Globus pallidus (tissue), 1 donor: Measurements from ENCODE around the gene UBXN1.
"Not testable (repeated sequence)": the region's sequence is repeated elsewhere in the genome, so short reads cannot be mapped to it uniquely, and the experiment has no call there.

Source experiments
- DNase-seq: peaks from one replicate; pipeline ENCODE4 v3.0.0-alpha.2; 2015; ENCODE audit warnings: low spot score

UBXN1 gene

GRCh38 chr11:62671608-62672389, 7.1 kb downstream of the UBXN1 start, which contains the start of the genes LBHD1 and UQCC3:
LBHD1 (minus strand) TSS chr11:62672267; CDS start chr11:62670031, 2,236 bp downstream.
UQCC3 (plus strand) TSS chr11:62671673; CDS start chr11:62671746, 73 bp downstream.
- DNase-seq = peak; percentile 86

DNA sequence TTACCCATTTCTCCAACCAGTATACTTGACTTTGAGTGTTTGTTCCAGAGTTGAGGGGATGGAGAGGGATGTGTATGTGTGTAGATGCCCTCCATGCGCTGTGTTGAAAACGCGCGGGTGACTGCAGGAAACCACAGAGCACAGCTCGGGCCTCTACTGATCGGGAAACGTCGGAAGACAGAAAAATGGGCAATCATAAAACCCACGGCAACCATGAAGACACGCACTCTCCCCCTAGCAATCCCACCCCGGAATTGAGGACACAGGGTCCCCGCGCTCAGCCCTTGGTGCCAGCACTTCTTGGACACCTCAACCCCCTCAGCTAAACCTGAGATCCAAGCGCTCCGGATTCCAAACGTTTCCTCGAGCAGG, 7.7 kb downstream of the UBXN1 start:
- no peak for DNase-seq

DNA sequence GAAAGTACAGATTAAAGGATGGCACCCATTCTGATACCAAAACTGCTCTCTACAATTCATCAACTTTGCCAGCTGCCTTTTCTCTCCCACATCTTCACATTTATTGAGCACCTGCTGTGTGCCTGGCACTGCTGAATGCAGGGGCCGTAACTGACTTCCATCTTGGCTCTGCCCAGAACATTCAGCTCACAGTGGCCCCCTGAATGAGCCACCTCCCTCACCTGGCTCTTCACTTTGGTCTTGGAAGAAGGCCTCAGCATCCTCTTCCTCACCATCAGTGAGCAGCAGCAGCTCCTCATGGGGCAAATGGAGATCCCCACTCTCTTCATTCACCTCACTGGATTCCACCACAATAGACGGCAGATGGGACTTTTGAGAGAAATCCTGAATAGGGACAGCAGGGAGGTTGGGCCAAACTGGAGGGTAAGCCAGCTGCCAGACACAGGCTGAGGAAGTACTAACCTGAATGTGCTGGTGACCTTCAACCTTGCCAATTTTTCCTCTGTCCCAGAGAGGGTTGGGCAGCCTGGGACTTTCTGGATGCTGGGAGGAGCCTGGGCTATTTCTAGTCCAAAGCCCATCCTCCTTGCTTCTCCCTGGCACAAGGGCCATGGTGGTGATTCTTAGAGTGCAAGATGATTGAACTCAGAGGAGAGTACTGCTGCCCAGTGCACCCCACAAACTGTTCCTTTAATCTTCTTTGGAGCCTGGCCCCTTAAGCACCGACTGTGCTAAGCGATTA, 9.3 kb downstream of the UBXN1 start:
- DNase-seq = no peak

- DNase-seq = no peak
These were observed 11.4 kb downstream of the UBXN1 start for GRCh38 chr11:62667460-62667859.

DNA sequence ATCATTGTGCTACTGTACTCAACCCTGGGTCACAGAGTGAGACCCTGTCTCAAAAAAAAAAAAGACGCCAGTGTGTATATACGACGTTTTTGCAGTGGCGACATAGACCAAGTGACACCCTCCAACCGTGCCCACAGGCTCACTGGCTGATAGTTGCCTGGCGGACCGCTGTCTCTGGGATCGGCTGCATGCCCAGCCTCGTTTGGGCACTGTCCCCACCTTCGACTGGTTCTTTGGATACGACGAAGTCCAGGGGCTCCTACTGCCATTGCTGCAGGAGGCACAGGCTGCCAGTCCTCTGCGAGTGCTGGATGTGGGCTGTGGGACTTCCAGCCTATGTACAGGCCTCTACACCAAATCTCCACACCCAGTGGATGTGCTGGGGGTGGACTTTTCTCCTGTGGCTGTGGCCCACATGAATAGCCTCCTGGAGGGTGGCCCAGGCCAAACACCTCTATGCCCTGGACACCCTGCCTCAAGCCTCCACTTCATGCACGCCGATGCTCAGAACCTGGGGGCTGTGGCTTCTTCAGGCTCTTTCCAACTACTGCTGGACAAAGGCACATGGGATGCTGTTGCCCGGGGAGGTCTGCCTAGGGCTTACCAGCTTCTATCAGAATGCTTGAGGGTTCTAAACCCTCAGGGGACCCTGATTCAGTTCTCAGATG, 12.5 kb downstream of the UBXN1 start:
- no peak for DNase-seq

GRCh38 chr11:62665599-62666258, 13.1 kb downstream of the UBXN1 start:
- no peak for DNase-seq

DNA sequence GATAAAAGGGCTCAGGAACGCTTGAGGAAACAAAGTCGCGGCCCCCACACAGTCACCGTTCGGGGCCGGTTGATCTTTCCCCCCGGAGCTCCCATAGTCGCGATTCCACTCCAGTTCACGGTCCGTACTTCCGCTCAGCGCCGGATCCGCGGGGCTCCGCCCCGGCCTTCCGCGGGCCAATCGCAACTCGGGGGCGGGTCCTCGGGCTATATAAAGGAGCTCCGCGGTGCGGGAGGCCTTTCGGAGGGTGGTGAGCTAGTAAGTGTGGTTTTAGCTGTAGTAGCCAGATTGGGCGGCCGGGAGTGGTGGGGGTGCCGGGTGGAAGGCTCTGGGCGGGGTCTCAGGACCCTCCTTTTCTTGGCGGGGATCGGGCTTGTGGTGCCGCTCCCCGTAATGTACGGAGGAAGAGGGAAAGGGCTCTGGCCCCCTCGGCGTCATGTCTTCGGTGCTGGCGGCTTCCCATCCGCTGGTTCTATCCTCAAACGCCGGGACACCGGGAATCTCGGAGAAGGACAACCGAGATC, 13.7 kb downstream of the UBXN1 start, which contains the start of the genes C11orf98 and CSKMT:
TSS of gene C11orf98 (minus strand) at position 136 of the 524 bp plus-strand sequence. CDS start at position 95, 41 bp downstream.
TSS of gene CSKMT (plus strand) at position 238 of the 524 bp plus-strand sequence. CDS start 568 bp downstream, outside the sequence.
- DNase-seq = peak; percentile 93

GRCh38 chr11:62664405-62665074, 14.3 kb downstream of the UBXN1 start:
- DNase-seq = no peak

DNA sequence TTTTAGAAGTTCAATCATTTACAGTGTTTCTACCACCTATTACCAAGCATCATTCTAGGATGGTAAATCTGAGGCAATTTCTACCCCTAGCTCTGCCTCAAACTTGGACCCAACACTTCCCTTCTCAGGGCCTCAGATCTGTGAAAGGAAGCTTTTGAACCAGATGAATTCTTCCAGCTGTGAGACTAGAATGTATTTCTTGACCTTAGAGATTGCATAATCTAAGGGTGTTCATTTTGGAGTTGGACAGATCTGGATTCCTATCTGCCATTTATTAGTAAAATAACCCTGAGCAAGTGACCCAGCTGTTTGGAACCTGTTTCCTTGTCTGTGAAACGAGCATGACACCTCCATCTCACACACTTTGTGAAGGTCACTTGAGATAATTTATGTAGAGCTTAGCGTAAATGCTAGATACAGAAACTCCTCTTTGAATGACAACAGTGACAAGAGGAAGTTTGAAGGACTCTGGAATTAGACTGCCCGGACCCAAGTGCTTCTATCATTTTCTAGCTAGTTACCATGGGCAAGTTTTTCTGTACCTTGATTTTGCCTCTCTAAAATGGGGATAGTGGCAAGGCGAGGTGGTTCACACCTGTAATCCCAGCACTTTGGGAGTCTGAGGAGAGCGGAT, 22.0 kb downstream of the UBXN1 start:
- DNase-seq = no peak

DNA sequence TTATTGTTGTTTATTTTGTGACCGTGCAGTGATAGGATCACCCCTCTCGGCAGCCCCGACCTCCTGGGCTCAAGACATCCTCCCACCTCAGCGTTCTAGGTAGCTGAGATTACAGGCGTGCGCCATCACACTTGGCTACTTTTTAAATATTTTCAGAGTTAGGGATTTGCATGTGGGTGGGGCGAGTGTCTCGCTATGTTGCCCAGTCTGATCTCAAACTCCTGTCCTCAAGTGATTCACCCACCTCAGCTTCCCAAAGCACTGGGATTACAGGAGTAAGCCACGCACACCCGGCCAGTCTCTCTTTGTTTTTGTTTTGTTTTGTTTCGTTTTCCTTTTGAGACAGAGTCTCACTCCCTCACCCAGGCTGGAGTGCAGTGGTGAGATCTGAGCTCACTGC, 24.6 kb downstream of the UBXN1 start:
- no peak for DNase-seq

DNA sequence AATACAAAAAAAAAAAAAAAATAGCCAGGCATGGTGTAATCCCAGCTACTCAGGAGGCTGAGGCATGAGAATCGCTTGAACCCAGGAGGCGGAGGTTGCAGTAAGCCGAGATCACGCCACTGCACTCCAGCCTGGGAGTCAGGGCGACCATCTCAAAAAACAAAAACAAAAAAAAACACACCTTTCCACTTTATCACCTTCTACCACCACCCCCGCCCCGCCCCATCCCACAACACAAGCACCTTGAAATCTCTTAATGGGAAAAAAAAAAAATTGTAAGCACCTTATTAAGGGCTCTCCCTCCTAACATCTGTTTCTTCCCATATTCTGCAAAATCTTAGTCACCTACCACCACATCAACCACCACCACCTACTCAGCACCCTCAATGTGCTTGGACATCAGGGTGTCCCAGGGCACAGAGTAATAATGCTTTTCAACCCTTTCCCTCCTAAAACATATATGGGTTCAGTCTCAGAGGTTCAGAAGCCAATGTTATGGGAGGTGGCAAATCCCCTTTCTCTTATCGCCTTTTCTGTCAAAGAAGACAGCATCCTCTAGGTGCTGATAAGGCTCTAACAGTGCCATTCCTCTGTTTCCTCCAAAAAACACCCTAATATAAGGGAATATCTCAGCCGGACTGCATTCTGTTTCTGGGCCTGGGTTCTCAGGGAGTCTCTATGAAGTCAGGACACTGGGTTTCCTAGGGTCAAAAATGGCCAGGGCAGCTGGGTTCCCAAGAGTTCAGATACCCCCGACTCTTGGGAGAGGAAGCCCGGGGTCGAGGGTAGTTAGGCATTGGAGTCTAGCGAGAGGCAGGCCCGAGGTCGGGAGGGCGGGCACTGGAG, 26.5 kb downstream of the UBXN1 start:
- no peak for DNase-seq

DNA sequence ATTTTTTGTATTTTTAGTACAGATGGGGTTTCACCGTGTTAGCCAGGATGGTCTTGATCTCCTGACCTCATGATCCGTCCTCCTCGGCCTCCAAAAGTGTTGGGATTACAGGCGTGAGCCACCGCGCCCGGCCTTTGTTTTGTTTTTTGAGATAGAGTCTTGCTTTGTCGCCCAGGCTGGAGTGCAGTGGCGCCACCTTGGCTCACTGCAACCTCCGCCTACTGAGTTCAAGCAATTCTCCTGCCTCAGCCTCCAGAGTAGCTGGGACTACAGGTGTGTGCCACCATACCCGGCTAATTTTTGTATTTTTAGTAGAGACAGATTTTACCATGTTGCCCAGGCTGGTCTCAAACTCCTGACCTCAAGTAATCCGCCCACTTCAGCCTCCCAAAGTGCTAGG, 28.6 kb downstream of the UBXN1 start:
- DNase-seq = not testable (repeated sequence)

DNA sequence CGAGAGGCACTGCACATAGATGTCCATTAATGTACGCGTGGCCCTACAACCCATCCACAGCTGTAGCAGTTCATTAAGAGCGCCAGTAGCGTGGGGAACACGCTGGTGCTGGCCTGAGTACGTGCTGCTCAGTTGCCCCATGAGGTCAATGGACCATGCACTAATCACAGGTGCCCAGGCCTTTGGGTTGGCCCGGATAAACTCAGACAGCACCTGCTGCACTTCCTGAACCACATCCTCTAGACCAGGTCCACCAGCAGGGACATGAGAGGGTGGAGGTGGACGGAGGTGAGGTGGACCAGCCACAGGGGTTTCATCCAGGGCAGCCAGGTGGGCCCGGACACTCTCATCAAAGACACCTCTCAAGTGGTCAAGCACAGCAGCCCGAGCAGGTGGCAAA, 29.4 kb downstream of the UBXN1 start:
- DNase-seq = no peak

DNA sequence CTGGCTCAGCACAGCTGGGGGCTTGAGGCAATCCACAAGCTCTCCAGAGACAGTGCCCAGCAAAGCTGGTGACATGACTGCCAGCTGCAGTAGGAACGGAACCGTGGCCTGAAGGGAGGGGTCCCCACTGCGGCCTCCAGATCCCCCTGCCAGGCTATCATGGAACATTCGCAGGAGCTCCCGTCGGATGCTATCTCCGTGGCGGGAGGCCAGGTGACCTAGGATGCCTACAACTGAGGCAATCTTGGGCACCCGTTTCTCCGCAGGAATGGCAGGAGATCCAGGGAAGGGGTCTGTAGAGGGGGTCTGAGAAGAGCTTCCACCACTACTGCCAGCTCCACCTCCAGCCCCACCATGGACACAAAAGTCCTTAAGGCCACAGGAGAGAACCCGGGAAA, 29.9 kb downstream of the UBXN1 start:
- no peak for DNase-seq

DNA sequence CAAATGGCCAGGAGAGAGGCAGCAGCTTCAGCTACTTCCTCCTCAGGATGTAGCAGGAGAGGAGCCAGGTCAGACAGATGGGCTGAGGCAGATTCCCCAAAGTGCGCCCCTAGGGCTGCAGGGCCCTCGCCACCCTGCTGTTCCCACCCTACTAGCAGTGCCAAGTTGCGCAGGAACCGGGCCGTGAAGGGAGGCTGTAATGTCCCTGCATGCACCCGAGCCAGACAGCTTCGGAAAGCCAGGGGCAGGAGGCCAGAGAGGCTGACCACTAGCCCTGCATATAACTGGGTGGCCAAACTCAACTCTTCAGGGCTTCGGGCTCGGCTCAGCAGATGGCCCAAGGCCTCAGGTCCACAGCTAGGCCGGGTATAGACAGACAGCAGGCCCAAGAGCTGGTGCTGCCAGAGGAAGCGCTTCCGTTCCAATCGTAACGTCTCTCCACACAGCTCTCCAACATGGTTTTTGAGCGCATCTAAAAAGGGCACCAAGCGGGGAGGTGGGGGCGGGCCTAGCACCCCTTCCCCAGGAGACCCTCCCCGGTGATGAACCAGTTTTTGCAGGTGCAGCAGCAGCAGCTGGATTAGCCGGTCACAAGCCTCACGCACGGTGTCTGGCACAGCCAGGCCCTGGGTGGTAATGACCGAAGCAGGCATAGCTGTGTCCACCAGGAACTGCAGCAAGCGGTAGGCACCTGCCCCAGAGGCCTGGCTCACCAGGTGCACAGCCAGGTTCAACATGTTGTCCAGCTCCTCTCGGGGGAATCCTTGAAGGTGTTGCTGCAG, 30.5 kb downstream of the UBXN1 start:
- no peak for DNase-seq

GRCh38 chr11:62647609-62648005, 31.3 kb downstream of the UBXN1 start:
- no peak for DNase-seq

GRCh38 chr11:62646825-62647608, 31.9 kb downstream of the UBXN1 start:
- no peak for DNase-seq
